Mammary epithelial cell (primary cell): Measurements from ENCODE around the gene HHLA2.

Source experiments
- CTCF ChIP-seq, 2 donors: IDR thresholded peaks in 1 of 2; conservative IDR thresholded peaks in 1 of 2; 2 replicates each; pipeline ENCODE4 v1.5.1; 2011 to 2012; ENCODE audit warnings: inconsistent platforms in 2 of 2, low read length in 2 of 2, mild to moderate bottlenecking in 2 of 2, control low read depth in 1 of 2, low read depth in 1 of 2; ENCODE audit not compliant: insufficient read depth in 1 of 2; ENCODE audit errors: extremely low read depth in 1 of 2
- EZH2 ChIP-seq: IDR thresholded peaks from 2 replicates; pipeline ENCODE4 v1.6.1; 2012; ENCODE audit warnings: low read length, inconsistent platforms, borderline replicate concordance

GRCh38 chr3:108378153-108378951, 82.0 kb downstream of the HHLA2 start:
- TF ChIP-seq CTCF (conservative IDR thresholded peaks at IDR 0.05 in 1 of 2, IDR thresholded peaks at IDR 0.05 in 1 of 2; ENCODE audit: extremely low read depth in 1 of 2, insufficient read depth in 1 of 2, low read depth in 1 of 2, low read length in 2 of 2), result no peak
- no peak for TF ChIP-seq EZH2
